GM12878 (cell line): ENCODE results near the gene RALGPS2. TPM values are rescaled to one million over a fixed set of nuclear protein-coding genes. Genes with fewer than 3 reads are reported as not detected.
"Not testable (repeated sequence)": the region's sequence is repeated elsewhere in the genome, so short reads cannot be mapped to it uniquely, and the experiment has no call there.

Source experiments
- ATAC-seq: fragments of 200-7000 bp; cut with Tn5 transposase; 3 replicates; pipeline ENCODE4 v1.9.1; 2020; ENCODE audit warnings: mild to moderate bottlenecking, moderate library complexity
- BruUV-seq: library from RNA; stranded (reverse); fragments of 400-500 nt; replicated peaks from 2 replicates; lab custom pipeline; 2021; lab: Mats Ljungman, UMichigan
- CTCF ChIA-PET: fragments of 300-600 bp; sonication (Branson Sonifier 250); formaldehyde crosslinking; extraction: SDS; loops from one replicate; lab custom pipeline; 2021; ENCODE audit warnings: inconsistent platforms; lab: Yijun Ruan, JAX
- POLR2A ChIA-PET: fragments of 350-600 bp; formaldehyde crosslinking; extraction: SDS; loops from one replicate; lab custom pipeline; 2021; ENCODE audit warnings: inconsistent platforms; lab: Charles Lee
- RAD21 ChIA-PET: fragments of 300-600 bp; sonication (Branson Sonifier 250); formaldehyde crosslinking; loops from one replicate; lab custom pipeline; 2023; ENCODE audit warnings: antibody characterized with exemption; ENCODE audit not compliant: unreplicated experiment; lab: Charles Lee
- SMC1A ChIA-PET: fragments of 300-600 bp; sonication (Branson Sonifier 250); formaldehyde crosslinking; loops from one replicate; lab custom pipeline; 2023; ENCODE audit not compliant: unreplicated experiment, uncharacterized antibody; lab: Charles Lee
- DNase-seq: peaks from one replicate; pipeline ENCODE4 v3.0.0-alpha.2; 2011; ENCODE audit warnings: low read depth, low spot score
- FAIRE-seq: peaks from 3 replicates; lab custom pipeline; 2011; peaks lifted over from hg19 to GRCh38; lab: Jason Lieb, UNC
- H2AFZ ChIP-seq: 2 replicates; pipeline ENCODE4 v1.6.0; 2011; ENCODE audit warnings: low read depth, low read length, control low read depth; ENCODE audit not compliant: control insufficient read depth
- H3K27ac ChIP-seq: 2 replicates; pipeline ENCODE4 v1.5.1; 2011; ENCODE audit warnings: control low read depth; ENCODE audit not compliant: control insufficient read depth, insufficient read depth
- H3K27me3 ChIP-seq, 2 experiments: replicated peaks in 1 of 2; 2 replicates each; pipeline versions ENCODE4 v1.6.0 to v1.6.1; 2011; ENCODE audit warnings: low read length in 1 of 2; ENCODE audit not compliant: control insufficient read depth in 2 of 2, insufficient read depth in 2 of 2
- H3K36me3 ChIP-seq, 2 experiments: 2 replicates each; pipeline ENCODE4 v1.5.1; 2011; ENCODE audit warnings: low read length in 1 of 2; ENCODE audit not compliant: control insufficient read depth in 2 of 2, insufficient read depth in 2 of 2
- H3K4me1 ChIP-seq: 2 replicates; pipeline ENCODE4 v1.6.1; 2011; ENCODE audit warnings: mild to moderate bottlenecking, low read length, moderate library complexity, mixed read lengths; ENCODE audit not compliant: control insufficient read depth, insufficient read depth
- H3K4me2 ChIP-seq: 2 replicates; pipeline ENCODE4 v1.6.0; 2011; ENCODE audit warnings: control low read depth; ENCODE audit not compliant: control insufficient read depth, insufficient read depth
- H3K4me3 ChIP-seq: fragments of 200-600 bp; sonication (generic); 2 replicates; pipeline ENCODE4 v1.5.1; 2016
- H3K79me2 ChIP-seq: 2 replicates; pipeline ENCODE4 v1.6.0; 2011; ENCODE audit warnings: low read length; ENCODE audit not compliant: control insufficient read depth, insufficient read depth
- H3K9ac ChIP-seq: 2 replicates; pipeline ENCODE4 v1.8.0; 2011; ENCODE audit warnings: low read length, control low read depth, mixed read lengths; ENCODE audit not compliant: control insufficient read depth, insufficient read depth
- H3K9me3 ChIP-seq: replicated peaks from 3 replicates; pipeline ENCODE4 v1.5.1; 2011; ENCODE audit warnings: mild to moderate bottlenecking, low read length; ENCODE audit not compliant: control insufficient read depth, insufficient read depth
- H4K20me1 ChIP-seq: 2 replicates; pipeline ENCODE4 v1.6.0; 2011; ENCODE audit not compliant: control insufficient read depth, insufficient read depth
- SRF ChIP-seq, 2 experiments: IDR thresholded peaks; 2 replicates each; pipeline ENCODE4 v1.6.1; 2011; ENCODE audit warnings: low read depth in 2 of 2, low read length in 2 of 2, mild to moderate bottlenecking in 1 of 2, moderate library complexity in 1 of 2
- ZNF24 ChIP-seq: fragments of 450-650 bp; IDR thresholded peaks from 2 replicates; pipeline ENCODE4 v1.6.1; 2017; ENCODE audit warnings: antibody characterized with exemption, mild to moderate bottlenecking
- WGBS: methylation state at CpG from one replicate; pipeline ENCODE4 v1.1.6; 2016; ENCODE audit warnings: low lambda C conversion rate; ENCODE audit not compliant: insufficient replicate concordance, insufficient coverage; ENCODE audit errors: missing lambda C conversion rate; 5-methylcytosine and 5-hydroxymethylcytosine counted together
- in situ Hi-C: fragments of 300-500 bp; cut with MboI; formaldehyde crosslinking; loops from 9 replicates; pipeline ENCODE4 v1.14.3; 2018; ENCODE audit warnings: mixed read lengths
- intact Hi-C: fragments of 100-400 bp; cut with micrococcal nuclease; formaldehyde crosslinking; loops from one replicate; pipeline ENCODE4 v1.14.2; 2022; ENCODE audit not compliant: unreplicated experiment
- polyA plus RNA-seq, 11 experiments: library from polyadenylated mRNA; depleted of rRNA in 4 of 11; unstranded in 6 of 11; stranded (reverse) in 5 of 11; fragments of >200 nt; fragmentation: Nextera tagmentation in 4 of 11; fragmentation: Illumina TruSeq in 1 of 11; extraction: Ambion mirVana in 4 of 11; extraction: Trizol in 1 of 11; gene quantifications; 1 replicate in 1 of 11; 2 replicates in 10 of 11; pipeline versions ENCODE4 v1.2.1 to v1.2.3, GENCODE V29; 2011 to 2016; ENCODE audit warnings: inconsistent platforms in 2 of 11, missing spikeins in 2 of 11, low read depth in 1 of 11
- total RNA-seq, 4 experiments: library from RNA; depleted of rRNA in 3 of 4; stranded (reverse); fragments of >200 nt in 3 of 4; fragmentation: Illumina TruSeq in 1 of 4; extraction: Trizol in 1 of 4; gene quantifications; 2 replicates each; pipeline versions ENCODE4 v1.2.1 to v1.2.3, GENCODE V29; 2013 to 2021
- TF ChIP-seq, protein P1 (sequence below): fragments of 450-650 bp; IDR thresholded peaks from 2 replicates; pipeline ENCODE4 v1.6.1; 2017; ENCODE audit warnings: mild to moderate bottlenecking, low read depth, inconsistent platforms; ENCODE audit not compliant: poor library complexity, severe bottlenecking

RALGPS2 gene
- total and polyA plus RNA-seq, 10 of the 15 experiments (the other 5 are each of a cell fraction or from before 2014, with no cell fraction given), result 0.08 to 3.7 (median 0.50) TPM

DNA sequence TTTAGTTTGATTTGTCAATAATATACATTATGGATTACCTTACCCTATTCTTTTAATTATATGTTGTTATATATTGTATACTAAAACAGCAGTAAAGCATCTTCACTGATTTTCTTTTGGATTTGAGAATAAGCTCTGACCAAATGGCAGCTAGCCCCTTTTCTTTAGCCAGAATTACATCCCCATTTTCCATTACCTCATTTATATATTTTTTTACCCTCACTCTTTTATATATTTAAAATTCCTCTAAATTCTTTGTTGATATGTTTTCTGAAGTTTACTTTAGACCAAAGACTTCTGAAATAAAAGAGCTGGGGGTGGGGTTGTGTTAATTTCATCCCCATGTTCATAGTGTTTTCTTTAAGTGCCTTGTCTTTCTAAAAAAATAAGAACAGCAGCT is 121.3 kb downstream of the RALGPS2 start:
- H3K27me3 ChIP-seq, result no peaks in the 10 kb centered on the region
- H3K9me3 ChIP-seq, result no peaks in the 10 kb centered on the region
- H3K36me3 ChIP-seq, result no peaks in the 10 kb centered on the region
- no peaks in the 10 kb centered on the region for H4K20me1 ChIP-seq
- in situ Hi-C loops, result no loop called here
- H3K4me2 ChIP-seq, result no peak overlapping the region
- no peak overlapping the region for H3K27ac ChIP-seq
- H3K4me3 ChIP-seq, result no peak overlapping the region
- RAD21 ChIA-PET, result no interaction called here
- DNase-seq (no peak), ATAC-seq (no peak), FAIRE-seq (no peak)
- H3K79me2 ChIP-seq, result no peaks in the 10 kb centered on the region
- POLR2A ChIA-PET, result no interaction called here
- H3K4me1 ChIP-seq, result no peaks in the 10 kb centered on the region
- H3K9ac ChIP-seq, result no peak overlapping the region
- SMC1A ChIA-PET, result interaction anchor here (1.6 kb wide), 1 partner anchor 12 kb away, joined by 4 read pairs; no protein-coding TSS in a partner anchor
- H2AFZ ChIP-seq, result no peak overlapping the region
- intact Hi-C loops, result no loop called here
- no peak for TF ChIP-seq ZNF24
- CTCF ChIA-PET, result interaction anchor here (0.8 kb wide), 1 partner anchor 157 kb away, joined by 3 read pairs; no protein-coding TSS in a partner anchor
- BruUV-seq, result no TSS peak

DNA sequence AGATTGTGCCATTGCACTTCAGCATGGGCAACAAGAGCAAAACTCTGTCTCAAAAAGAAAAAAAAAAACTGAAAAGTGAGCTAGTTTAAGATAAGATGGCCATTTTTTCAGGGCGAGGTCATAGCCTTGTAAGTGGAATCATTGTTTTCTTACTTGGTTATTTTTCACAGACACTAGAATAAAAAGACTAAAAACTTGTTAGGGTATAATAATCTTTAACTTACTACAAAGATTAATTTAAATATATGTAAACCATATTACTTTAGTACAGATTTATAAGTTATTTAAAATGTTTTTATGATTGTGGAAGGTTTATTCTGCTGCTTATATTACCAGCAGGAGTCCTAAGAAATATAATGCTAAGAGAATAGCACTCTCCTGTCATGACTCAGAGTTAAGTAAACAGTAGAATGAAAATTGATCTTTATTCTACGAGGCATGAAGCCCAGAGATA is 122.4 kb downstream of the RALGPS2 start:
- WGBS, result 16% methylated on average over 2 of the region's 2 CpGs

DNA sequence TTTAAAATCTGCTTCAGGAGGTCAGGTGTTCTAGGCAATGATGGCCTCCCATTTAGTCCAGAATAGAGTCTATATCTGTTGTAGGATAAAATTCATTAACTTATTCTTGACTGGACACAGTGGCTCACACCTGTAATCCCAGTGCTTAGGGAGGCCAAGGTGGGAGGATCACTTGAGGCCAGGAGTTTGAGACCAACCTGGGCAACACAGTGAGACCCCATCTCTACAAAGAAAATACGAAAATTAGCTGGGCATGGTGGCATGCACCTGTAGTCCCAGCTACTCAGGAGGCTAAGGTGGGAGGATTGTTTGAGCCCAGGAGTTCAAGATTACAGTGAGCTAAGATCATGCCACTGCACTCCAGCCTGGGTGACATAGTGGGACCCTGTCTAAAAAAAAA is 122.9 kb downstream of the RALGPS2 start:
- H3K36me3 ChIP-seq, H3K4me1 ChIP-seq, H2AFZ ChIP-seq, DNase-seq, H3K4me3 ChIP-seq, H3K79me2 ChIP-seq, intact Hi-C loops, ATAC-seq, RAD21 ChIA-PET, H3K27me3 ChIP-seq, CTCF ChIA-PET, H3K9me3 ChIP-seq, H4K20me1 ChIP-seq, FAIRE-seq, H3K4me2 ChIP-seq, in situ Hi-C loops, H3K27ac ChIP-seq, H3K9ac ChIP-seq, BruUV-seq: not testable (repeated sequence)
- ChIA-PET POLR2A (interaction anchor here (0.6 kb wide), 1 partner anchor 45 kb away, joined by 4 read pairs; no protein-coding TSS in a partner anchor), SMC1A (interaction anchor here (1.0 kb wide), 1 partner anchor 25 kb away, joined by 3 read pairs; no protein-coding TSS in a partner anchor)
- WGBS, result 0% methylated on average over 1 of the region's 1 CpG

More for the DNA sequence above, 122.4 kb downstream of the RALGPS2 start:
- BruUV-seq, result no TSS peak
- ChIA-PET RAD21 (no interaction called here), SMC1A (interaction anchor here (1.6 kb wide), 1 partner anchor 13 kb away, joined by 4 read pairs; no protein-coding TSS in a partner anchor), POLR2A (interaction anchor here (0.6 kb wide), 1 partner anchor 46 kb away, joined by 4 read pairs; no protein-coding TSS in a partner anchor), CTCF (no interaction called here)
- H3K27ac ChIP-seq, result no peak overlapping the region
- DNase-seq (no peak), ATAC-seq (no peak), FAIRE-seq (no peak)
- no peaks in the 10 kb centered on the region for H3K4me1 ChIP-seq
- H3K79me2 ChIP-seq, result no peaks in the 10 kb centered on the region
- intact Hi-C loops, result no loop called here
- no peaks in the 10 kb centered on the region for H3K9me3 ChIP-seq
- no peaks in the 10 kb centered on the region for H3K27me3 ChIP-seq
- H3K4me3 ChIP-seq, result no peak overlapping the region
- in situ Hi-C loops, result no loop called here
- no peaks in the 10 kb centered on the region for H3K36me3 ChIP-seq
- TF ChIP-seq, protein P1, sequence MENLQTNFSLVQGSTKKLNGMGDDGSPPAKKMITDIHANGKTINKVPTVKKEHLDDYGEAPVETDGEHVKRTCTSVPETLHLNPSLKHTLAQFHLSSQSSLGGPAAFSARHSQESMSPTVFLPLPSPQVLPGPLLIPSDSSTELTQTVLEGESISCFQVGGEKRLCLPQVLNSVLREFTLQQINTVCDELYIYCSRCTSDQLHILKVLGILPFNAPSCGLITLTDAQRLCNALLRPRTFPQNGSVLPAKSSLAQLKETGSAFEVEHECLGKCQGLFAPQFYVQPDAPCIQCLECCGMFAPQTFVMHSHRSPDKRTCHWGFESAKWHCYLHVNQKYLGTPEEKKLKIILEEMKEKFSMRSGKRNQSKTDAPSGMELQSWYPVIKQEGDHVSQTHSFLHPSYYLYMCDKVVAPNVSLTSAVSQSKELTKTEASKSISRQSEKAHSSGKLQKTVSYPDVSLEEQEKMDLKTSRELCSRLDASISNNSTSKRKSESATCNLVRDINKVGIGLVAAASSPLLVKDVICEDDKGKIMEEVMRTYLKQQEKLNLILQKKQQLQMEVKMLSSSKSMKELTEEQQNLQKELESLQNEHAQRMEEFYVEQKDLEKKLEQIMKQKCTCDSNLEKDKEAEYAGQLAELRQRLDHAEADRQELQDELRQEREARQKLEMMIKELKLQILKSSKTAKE, result no peak
- TF ChIP-seq SRF (IDR thresholded peaks at IDR 0.05; ENCODE audit: low read depth in 2 of 2, low read length in 2 of 2), result no peak
- no peaks in the 10 kb centered on the region for H4K20me1 ChIP-seq
- no peak overlapping the region for H3K4me2 ChIP-seq
- no peak overlapping the region for H3K9ac ChIP-seq
- no peak overlapping the region for H2AFZ ChIP-seq
